ENCODE measurements around the gene HAGH.

- TF ChIP-seq POLR2A (IDR thresholded peaks at IDR 0.05) (no peak), POLR2AphosphoS5 (IDR thresholded peaks at IDR 0.05) (no peak), CTCF (IDR thresholded peaks at IDR 0.05) (no peak), EP300 (IDR thresholded peaks at IDR 0.05) (no peak)
These were observed 37.9 kb downstream of the HAGH start for GRCh38 chr16:1788708-1789100.
